H9 (cell line): Measurements from ENCODE around the gene HES4. TPM values are rescaled to one million over a fixed set of nuclear protein-coding genes. Genes with fewer than 3 reads are reported as not detected.

Experiments
- DNase-seq: peaks from one replicate; pipeline ENCODE4 v3.0.0-alpha.2; 2017
- H2AFZ ChIP-seq: one replicate; pipeline ENCODE4 v1.6.1; 2013; ENCODE audit warnings: mild to moderate bottlenecking, low read length, control low read depth, moderate library complexity
- H2AK5ac ChIP-seq: 2 replicates; pipeline ENCODE4 v1.6.1; 2013; ENCODE audit warnings: low read length, control low read depth, mixed read lengths; ENCODE audit not compliant: insufficient read length
- H2BK120ac ChIP-seq: one replicate; pipeline ENCODE4 v1.6.1; 2013; ENCODE audit warnings: low read depth, mild to moderate bottlenecking, low read length, control low read depth, inconsistent platforms; ENCODE audit not compliant: poor library complexity, severe bottlenecking
- H2BK12ac ChIP-seq: 2 replicates; pipeline ENCODE4 v1.6.1; 2013; ENCODE audit warnings: low read length, control low read depth, mixed read lengths, low read depth; ENCODE audit not compliant: insufficient read length
- H2BK15ac ChIP-seq: 2 replicates; pipeline ENCODE4 v1.6.1; 2013; ENCODE audit warnings: low read depth, low read length, control low read depth
- H2BK20ac ChIP-seq: one replicate; pipeline ENCODE4 v1.6.1; 2013; ENCODE audit warnings: low read depth, mild to moderate bottlenecking, low read length, control low read depth, inconsistent platforms; ENCODE audit not compliant: poor library complexity, severe bottlenecking
- H2BK5ac ChIP-seq: 2 replicates; pipeline ENCODE4 v1.6.1; 2013; ENCODE audit warnings: low read length, control low read depth, mixed read lengths; ENCODE audit not compliant: insufficient read length
- H3K14ac ChIP-seq: 2 replicates; pipeline ENCODE4 v1.6.1; 2013; ENCODE audit warnings: low read length, control low read depth; ENCODE audit not compliant: insufficient read depth
- H3K18ac ChIP-seq: 2 replicates; pipeline ENCODE4 v1.6.1; 2013; ENCODE audit warnings: low read depth, mild to moderate bottlenecking, mixed read lengths, low read length, control low read depth; ENCODE audit not compliant: insufficient read length
- H3K23ac ChIP-seq: 2 replicates; pipeline ENCODE4 v1.6.1; 2013; ENCODE audit warnings: low read length, control low read depth, mixed read lengths, low read depth; ENCODE audit not compliant: insufficient read length
- H3K23me2 ChIP-seq: 2 replicates; pipeline ENCODE4 v1.6.1; 2013; ENCODE audit warnings: low read depth, mild to moderate bottlenecking, mixed read lengths, low read length, control low read depth; ENCODE audit not compliant: insufficient read length, poor library complexity, severe bottlenecking
- H3K27ac ChIP-seq: 2 replicates; pipeline ENCODE4 v1.5.1; 2013; ENCODE audit warnings: low read length, control low read depth, mixed read lengths, low read depth; ENCODE audit not compliant: insufficient read length
- H3K27me3 ChIP-seq: 2 replicates; pipeline ENCODE4 v1.6.1; 2013; ENCODE audit warnings: low read length, control low read depth, inconsistent platforms; ENCODE audit not compliant: insufficient read depth
- H3K4ac ChIP-seq: 2 replicates; pipeline ENCODE4 v1.6.1; 2013; ENCODE audit warnings: low read depth, mild to moderate bottlenecking, control low read depth, inconsistent platforms, low read length, moderate library complexity
- H3K4me1 ChIP-seq: 2 replicates; pipeline ENCODE4 v1.6.1; 2013; ENCODE audit warnings: low read length, control low read depth, inconsistent platforms; ENCODE audit not compliant: insufficient read depth
- H3K4me2 ChIP-seq: 2 replicates; pipeline ENCODE4 v1.6.1; 2013; ENCODE audit warnings: low read length, control low read depth, mixed read lengths; ENCODE audit not compliant: insufficient read length, insufficient read depth
- H3K56ac ChIP-seq: 2 replicates; pipeline ENCODE4 v1.6.1; 2013; ENCODE audit warnings: low read depth, mild to moderate bottlenecking, mixed read lengths, low read length, control low read depth; ENCODE audit not compliant: insufficient read length
- H3K79me1 ChIP-seq: 2 replicates; pipeline ENCODE4 v1.6.1; 2013; ENCODE audit warnings: low read depth, mild to moderate bottlenecking, moderate library complexity, low read length, control low read depth, inconsistent platforms; ENCODE audit not compliant: insufficient read depth, poor library complexity, severe bottlenecking
- H3K79me2 ChIP-seq: 2 replicates; pipeline ENCODE4 v1.6.1; 2013; ENCODE audit warnings: low read length, control low read depth, inconsistent platforms; ENCODE audit not compliant: insufficient read depth
- H3K9ac ChIP-seq: 2 replicates; pipeline ENCODE4 v1.6.1; 2013; ENCODE audit warnings: low read length, control low read depth, mixed read lengths; ENCODE audit not compliant: insufficient read length; ENCODE audit errors: extremely low read depth
- H3K9me3 ChIP-seq: one replicate; pipeline ENCODE4 v1.6.1; 2013; ENCODE audit warnings: low read depth, low read length, inconsistent platforms; ENCODE audit not compliant: control insufficient read depth
- H3T11ph ChIP-seq: one replicate; pipeline ENCODE4 v1.6.1; 2013; ENCODE audit warnings: mild to moderate bottlenecking, low read length, control low read depth, inconsistent platforms
- H4K20me1 ChIP-seq: one replicate; pipeline ENCODE4 v1.6.1; 2013; ENCODE audit not compliant: control insufficient read depth, insufficient read length, insufficient read depth
- H4K5ac ChIP-seq: 2 replicates; pipeline ENCODE4 v1.6.1; 2013; ENCODE audit warnings: low read depth, mild to moderate bottlenecking, mixed read lengths, low read length, control low read depth; ENCODE audit not compliant: insufficient read length
- H4K8ac ChIP-seq: replicated peaks from 2 replicates; pipeline ENCODE4 v1.6.1; 2013; ENCODE audit warnings: low read length, control low read depth, mixed read lengths, low read depth; ENCODE audit not compliant: insufficient read length
- H4K91ac ChIP-seq: 2 replicates; pipeline ENCODE4 v1.6.1; 2013; ENCODE audit warnings: low read depth, mild to moderate bottlenecking, moderate library complexity, mixed read lengths, low read length, control low read depth; ENCODE audit not compliant: insufficient read length
- H3K27ac Mint-ChIP-seq, 3 experiments: 2 replicates in 2 of 3; 3 replicates in 1 of 3; pipeline ENCODE4 v1.8.0; 2020 to 2021; ENCODE audit warnings: mixed read lengths in 3 of 3, mild to moderate bottlenecking in 1 of 3, moderate library complexity in 1 of 3
- H3K27me3 Mint-ChIP-seq: 2 replicates; pipeline ENCODE4 v1.8.0; 2021; ENCODE audit warnings: low read depth, mild to moderate bottlenecking, moderate library complexity, mixed read lengths
- H3K36me3 Mint-ChIP-seq, 3 experiments: 2 replicates in 2 of 3; 3 replicates in 1 of 3; pipeline ENCODE4 v1.8.0; 2020 to 2021; ENCODE audit warnings: low read depth in 3 of 3, mixed read lengths in 3 of 3; ENCODE audit not compliant: insufficient read depth in 1 of 3
- H3K4me1 Mint-ChIP-seq, 2 experiments: 2 replicates each; pipeline ENCODE4 v1.8.0; 2020; ENCODE audit warnings: mixed read lengths in 2 of 2
- H3K4me3 Mint-ChIP-seq, 2 experiments: 2 replicates in 1 of 2; 3 replicates in 1 of 2; pipeline ENCODE4 v1.8.0; 2020 to 2021; ENCODE audit warnings: mild to moderate bottlenecking in 2 of 2, mixed read lengths in 2 of 2, moderate library complexity in 1 of 2
- H3K9me3 Mint-ChIP-seq, 2 experiments: 2 replicates in 1 of 2; 3 replicates in 1 of 2; pipeline ENCODE4 v1.8.0; 2020; ENCODE audit warnings: mild to moderate bottlenecking in 2 of 2, mixed read lengths in 2 of 2, moderate library complexity in 1 of 2
- WGBS: extraction: QIAGEN DNeasy Blood & Tissue Kit; methylation state at CpG from one replicate; pipeline ENCODE4 v1.1.7; 2013; ENCODE audit warnings: missing lambda C conversion rate, low lambda C conversion rate, mixed read lengths; ENCODE audit not compliant: insufficient read length; ENCODE audit errors: extremely low coverage; 5-methylcytosine and 5-hydroxymethylcytosine counted together
- total RNA-seq: library from RNA; stranded (reverse); gene quantifications from 2 replicates; pipeline ENCODE4 v1.2.1, GENCODE V29; 2021
- TF ChIP-seq, protein P1 (sequence below): fragments of 200-600 bp; sonication (generic); conservative IDR thresholded peaks from 3 replicates; pipeline ENCODE4 v1.8.0; 2021; ENCODE audit warnings: antibody characterized with exemption, mild to moderate bottlenecking

Gene HES4
- total RNA-seq, 1 experiment from 2014 or later: 4.0 TPM

DNA sequence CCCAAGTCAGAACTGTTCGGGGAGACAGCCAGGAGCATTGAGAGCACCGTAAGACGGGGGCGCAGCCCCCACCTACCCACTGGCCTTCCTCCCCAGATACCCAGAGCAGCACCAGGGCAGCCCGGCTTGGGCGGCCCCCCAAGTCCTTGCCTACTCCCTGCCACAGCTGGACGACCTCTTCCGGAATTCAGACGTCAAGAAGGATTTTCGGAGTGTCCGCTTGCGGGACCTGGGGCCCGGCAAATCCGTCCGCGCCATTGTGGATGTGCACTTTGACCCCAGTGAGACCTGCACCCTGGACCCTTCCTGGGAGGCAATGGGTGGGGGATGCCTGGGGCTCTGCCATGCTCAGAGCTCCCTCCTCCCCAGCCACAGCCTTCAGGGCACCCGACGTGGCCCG lies 47.5 kb upstream of the HES4 start:
- H3K4me1 Mint-ChIP-seq: no peaks in the 10 kb centered on the region; a peak in 1 of 4 replicates

More for the DNA sequence above, 47.5 kb upstream of the HES4 start:
- no peak overlapping the region for H3K14ac ChIP-seq
- no peak overlapping the region for H3K4me3 Mint-ChIP-seq
- no peak overlapping the region for H3T11ph ChIP-seq
- H2BK5ac ChIP-seq: no peak overlapping the region
- no peaks in the 10 kb centered on the region; the same call in 1 of the 2 replicates for H3K27me3 ChIP-seq
- H3K23me2 ChIP-seq: no peaks in the 10 kb centered on the region
- no peak overlapping the region for H2AK5ac ChIP-seq
- DNase-seq: no peak
- no peak overlapping the region for H2BK12ac ChIP-seq
- H2AFZ ChIP-seq: no peak overlapping the region
- H4K91ac ChIP-seq: no peak overlapping the region
- H2BK120ac ChIP-seq: no peak overlapping the region
- H3K18ac ChIP-seq: no peak overlapping the region
- H3K79me1 ChIP-seq: no peaks in the 10 kb centered on the region
- H3K4ac ChIP-seq: no peak overlapping the region
- no peak overlapping the region for H2BK20ac ChIP-seq
- no peaks in the 10 kb centered on the region; the same call in 1 of the 2 replicates for H3K27me3 Mint-ChIP-seq
- H3K56ac ChIP-seq: no peak overlapping the region
- WGBS: no CpG with 5 or more reads among the region's 19 CpGs
- peaks cover 13 to 56% (median 50%) of the 10 kb centered on the region in 3 experiments for H3K36me3 Mint-ChIP-seq
- no peak overlapping the region for H3K23ac ChIP-seq
- no peak overlapping the region for H3K4me2 ChIP-seq
- TF ChIP-seq, protein P1, sequence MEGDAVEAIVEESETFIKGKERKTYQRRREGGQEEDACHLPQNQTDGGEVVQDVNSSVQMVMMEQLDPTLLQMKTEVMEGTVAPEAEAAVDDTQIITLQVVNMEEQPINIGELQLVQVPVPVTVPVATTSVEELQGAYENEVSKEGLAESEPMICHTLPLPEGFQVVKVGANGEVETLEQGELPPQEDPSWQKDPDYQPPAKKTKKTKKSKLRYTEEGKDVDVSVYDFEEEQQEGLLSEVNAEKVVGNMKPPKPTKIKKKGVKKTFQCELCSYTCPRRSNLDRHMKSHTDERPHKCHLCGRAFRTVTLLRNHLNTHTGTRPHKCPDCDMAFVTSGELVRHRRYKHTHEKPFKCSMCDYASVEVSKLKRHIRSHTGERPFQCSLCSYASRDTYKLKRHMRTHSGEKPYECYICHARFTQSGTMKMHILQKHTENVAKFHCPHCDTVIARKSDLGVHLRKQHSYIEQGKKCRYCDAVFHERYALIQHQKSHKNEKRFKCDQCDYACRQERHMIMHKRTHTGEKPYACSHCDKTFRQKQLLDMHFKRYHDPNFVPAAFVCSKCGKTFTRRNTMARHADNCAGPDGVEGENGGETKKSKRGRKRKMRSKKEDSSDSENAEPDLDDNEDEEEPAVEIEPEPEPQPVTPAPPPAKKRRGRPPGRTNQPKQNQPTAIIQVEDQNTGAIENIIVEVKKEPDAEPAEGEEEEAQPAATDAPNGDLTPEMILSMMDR: no peak
- H2BK15ac ChIP-seq: no peak overlapping the region
- no peaks in the 10 kb centered on the region for H3K9me3 ChIP-seq
- no peak overlapping the region for H4K5ac ChIP-seq
- no peaks in the 10 kb centered on the region; the same call in 1 of the 2 replicates for H3K79me2 ChIP-seq
- H4K8ac ChIP-seq: no peak overlapping the region
- H3K9me3 Mint-ChIP-seq: no peaks in the 10 kb centered on the region; a peak in 1 of 5 replicates
- no peaks in the 10 kb centered on the region for H3K4me1 ChIP-seq
- H3K27ac Mint-ChIP-seq: no peak overlapping the region
- H3K27ac ChIP-seq: no peak overlapping the region
- no peak overlapping the region for H3K9ac ChIP-seq
- peaks cover 3% of the 10 kb centered on the region for H4K20me1 ChIP-seq
